SW 1271 (cell line): ENCODE results near the gene NDUFS6.
"Not testable (repeated sequence)": the region's sequence is repeated elsewhere in the genome, so short reads cannot be mapped to it uniquely, and the experiment has no call there.

Source experiments
- DNase-seq, 2 experiments: peaks; one replicate each; lab custom pipeline; 2025; lab: John Stamatoyannopoulos, UW

The NDUFS6 gene

DNA sequence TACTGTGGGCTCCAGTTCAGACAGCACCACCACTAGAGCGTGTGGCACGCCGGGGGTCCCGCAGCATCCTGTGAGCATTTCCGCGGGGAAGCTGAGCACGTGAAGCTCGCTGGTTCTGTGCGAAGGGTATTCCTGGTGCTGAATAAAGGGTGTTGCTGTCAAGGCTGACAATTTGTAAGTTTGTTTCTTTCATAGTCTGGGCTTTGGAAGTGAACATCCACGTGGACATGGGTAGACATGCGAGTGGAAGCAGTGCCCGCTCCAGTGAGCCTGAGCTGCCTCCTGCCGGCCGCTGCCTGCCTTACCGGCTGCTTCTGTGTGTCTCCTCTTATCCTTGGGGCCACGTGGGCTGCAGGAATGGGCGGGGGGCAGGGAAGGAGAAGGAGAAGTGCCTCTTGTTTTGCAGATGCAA is 14.7 kb downstream of the NDUFS6 start:
- DNase-seq, result no peak

DNA sequence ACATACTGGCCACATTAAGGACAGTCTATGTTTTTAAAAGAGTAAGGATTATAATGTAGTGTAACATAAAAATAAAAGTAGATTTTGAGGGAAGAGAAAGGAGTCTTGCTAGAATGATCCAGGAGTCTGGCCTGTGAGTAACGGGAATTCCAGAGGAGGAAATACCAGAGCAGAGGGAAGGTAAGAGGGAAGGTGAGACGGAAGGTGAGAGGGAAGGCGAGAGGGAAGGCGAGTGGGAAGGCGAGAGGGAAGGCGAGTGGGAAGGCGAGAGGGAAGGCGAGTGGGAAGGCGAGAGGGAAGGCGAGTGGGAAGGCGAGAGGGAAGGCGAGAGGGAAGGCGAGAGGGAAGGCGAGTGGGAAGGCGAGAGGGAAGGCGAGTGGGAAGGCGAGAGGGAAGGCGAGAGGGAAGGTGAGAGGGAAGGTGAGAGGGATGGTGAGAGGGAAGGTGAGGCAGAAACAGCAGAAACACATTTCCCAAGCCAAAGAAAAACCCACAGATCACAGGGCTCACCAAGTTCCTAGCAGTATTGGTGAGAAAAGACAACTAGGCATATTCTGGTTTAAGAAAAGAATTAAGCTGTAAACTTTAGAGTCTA is 15.4 kb downstream of the NDUFS6 start:
- not testable (repeated sequence) for DNase-seq

DNA sequence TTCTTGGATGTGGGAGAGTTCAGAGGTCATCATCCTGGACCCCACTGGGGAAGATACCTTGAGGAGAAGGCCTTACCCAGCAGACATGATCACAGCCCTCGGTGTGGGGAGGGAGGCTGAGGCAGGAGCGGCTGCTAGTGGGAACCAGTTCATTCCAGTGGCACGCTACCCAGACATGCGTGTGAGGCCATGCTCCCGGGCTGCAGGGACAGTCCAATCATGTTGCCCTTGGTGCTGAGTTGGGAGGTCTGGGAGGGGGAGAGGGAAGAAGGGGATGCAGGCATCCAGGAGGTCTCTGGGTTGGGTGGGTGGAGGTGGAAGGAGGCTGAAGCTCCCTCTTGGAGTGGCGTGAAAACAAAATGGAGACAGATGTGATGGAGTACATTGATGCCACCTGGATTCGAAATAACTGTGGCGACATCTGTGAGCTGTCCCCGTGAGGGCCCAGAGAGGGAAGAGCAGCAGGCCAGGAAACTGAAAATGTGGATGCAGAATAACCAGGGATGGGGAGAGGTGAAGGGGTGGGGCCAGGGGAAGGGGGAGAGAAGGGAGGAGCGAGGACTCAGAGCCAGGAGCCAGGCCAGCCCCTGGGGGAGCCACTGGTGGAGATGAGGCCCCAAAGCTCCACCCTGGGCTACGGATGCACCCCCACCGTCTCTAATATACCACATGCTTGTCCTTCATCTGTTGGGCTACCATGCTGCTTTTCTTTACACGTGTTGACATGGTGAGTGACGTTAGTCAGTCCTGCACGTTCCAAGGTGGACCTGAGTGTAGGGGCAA is 16.2 kb downstream of the NDUFS6 start:
- no peak for DNase-seq

DNA sequence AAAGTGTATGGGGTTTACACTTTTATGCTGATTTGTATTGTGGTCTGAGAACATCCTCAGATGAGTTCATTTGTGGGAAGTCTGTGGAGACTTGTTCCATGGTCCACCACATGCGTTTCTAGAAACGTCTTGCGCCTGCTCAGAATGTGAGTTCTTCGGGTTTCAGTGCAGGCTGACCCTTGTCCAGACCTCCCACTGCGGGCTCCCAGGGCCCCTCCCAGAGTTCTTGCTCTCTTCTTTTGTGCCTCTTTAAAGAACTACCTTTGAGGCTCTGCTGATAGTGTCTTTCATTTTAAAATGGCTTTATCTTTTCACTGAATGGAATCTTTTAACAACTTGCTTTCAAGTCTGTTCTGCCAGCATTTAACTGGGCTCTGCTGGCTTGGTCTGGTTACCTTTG is 17.6 kb downstream of the NDUFS6 start:
- no peak for DNase-seq

DNA sequence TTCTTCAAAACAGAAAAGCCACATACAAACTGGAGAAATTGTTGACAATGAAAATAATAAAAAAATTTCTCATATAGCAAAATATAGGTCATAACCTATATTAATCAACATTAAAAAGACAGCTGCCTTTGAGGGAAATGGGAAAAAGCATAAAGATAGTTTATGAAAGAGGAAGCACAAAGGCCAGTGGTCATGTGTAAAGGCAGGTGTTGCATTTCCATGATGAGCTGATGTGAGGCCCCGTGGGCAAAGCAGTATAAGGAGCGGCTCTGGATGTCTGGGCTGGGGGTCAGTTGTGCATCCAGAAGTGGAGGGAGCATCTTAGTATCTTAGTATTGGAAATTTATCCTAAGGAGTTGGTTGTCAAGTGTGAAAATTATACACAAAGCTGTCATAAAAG is 18.3 kb downstream of the NDUFS6 start:
- DNase-seq, result no peak

DNA sequence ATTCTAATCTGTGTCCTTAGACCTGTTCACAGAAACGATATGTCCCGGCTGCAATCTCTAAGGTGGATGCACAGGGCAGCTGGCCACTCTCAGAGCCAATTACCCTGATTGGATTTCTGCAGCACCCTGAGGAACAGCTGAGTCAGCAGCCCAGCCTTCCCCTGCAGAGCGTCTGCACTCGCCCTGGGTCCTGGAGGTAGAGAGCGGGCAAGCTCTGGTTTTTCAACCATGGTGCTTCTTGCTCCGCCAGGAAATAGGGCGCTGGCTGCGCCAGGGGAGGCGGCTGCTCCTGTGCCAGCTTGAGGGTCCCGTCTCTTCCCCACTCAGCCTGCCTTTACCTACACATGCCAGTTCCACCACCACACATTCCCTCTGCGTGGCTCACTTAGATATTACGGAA is 19.2 kb downstream of the NDUFS6 start:
- no peak for DNase-seq

DNA sequence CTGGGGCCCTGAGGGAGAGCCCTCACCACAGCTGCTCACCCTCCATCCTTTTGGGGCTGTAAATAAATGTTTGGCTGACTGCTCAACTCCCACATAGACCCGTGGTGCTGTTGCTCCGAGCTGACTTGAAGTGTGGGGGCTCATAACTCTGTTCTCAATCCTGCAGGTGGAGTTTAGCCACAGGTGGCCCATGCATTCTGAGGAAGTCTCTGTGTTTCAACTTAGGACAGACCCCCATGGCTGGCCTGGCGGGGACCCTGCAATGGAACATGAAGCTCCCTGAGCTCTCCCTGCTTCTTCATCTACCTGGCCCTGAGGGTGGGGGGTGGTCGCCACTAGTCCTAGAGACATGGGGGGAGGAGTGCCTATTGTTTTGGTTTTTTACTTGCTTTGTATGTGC is 19.7 kb downstream of the NDUFS6 start:
- no peak for DNase-seq

DNA sequence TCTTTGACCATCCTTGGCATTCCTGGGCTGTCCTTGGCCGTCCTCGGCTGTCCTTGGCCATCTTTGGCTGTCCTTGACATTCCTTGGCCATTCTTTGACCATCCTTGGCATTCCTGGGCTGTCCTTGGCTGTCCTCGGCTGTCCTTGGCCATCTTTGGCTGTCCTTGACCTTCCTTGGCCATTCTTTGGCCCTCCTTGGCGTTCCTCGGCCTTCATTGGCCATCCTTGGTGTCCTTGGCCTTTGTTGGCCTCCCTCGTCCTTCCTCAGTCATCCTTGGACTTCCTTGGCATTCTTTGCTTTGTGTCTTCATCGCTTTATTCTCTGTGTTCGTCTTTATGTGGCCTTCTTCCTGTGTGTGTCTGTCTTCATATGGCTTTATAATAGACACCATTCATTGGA is 20.7 kb downstream of the NDUFS6 start:
- no peak for DNase-seq

DNA sequence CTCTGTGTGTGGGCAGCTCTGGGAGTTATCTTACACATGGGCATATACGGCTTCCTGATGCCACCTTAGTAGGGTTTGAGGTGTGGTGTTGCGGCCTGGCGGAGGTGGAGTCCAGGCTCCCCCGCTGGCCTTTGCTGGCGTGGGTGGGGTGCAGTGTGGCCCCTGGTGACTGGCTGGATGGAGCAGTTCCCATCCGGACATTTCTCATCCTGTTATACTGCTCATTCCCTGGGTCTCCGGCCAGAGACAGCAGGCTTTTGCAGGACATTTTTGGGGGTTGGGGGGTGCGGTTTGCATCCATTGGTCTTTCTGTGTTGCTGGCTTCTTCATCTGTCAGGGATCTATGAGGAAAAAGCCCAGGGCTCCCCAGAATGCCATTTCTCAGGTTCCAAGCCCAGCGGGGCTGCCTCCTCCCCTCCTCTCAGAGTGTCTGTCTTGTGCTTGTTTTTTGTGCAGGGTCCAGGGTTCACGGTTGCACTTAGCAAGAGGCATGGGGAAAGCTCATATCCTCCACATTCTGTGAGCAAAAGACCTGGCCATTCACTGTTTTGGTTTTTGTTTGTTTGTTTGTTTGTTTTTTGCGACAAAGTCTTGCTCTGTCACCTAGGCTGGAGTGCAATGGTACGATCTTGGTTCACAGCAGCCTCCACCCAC is 22.3 kb downstream of the NDUFS6 start:
- DNase-seq, result no peak

DNA sequence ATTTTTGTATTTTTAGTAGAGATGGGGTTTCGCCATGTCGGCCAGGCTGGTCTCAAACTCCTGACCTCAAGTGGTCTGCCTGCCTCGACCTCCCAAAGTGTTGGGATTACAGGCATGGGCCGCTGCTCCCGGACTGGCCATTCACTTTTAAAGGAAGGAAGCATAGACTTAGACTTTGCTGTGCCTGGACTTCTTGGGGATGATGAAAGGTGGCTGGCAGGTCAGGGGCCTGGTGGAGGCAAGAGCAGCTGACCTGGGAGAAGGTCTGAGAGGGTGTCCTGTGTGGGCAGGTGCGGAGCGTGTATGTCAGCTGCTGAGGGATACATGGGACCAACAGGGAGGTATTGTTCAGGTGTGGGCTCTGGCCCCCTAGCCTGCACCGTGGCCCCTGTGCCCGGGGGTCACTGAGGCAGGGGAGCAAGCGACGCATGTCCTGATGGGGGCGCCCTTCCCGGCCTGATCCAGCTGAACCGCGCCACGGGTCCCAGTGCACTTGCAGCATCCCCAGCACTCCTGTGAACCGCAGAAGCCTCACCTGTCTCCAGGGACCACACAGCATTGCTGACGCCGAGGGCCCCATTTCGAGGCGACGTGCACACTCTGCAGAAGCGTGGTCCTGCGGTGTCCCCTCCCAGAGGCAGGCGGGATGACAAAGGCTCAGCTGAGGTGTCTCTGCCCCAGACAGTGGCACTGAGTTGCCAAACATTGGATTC is 23.1 kb downstream of the NDUFS6 start:
- DNase-seq, result no peak

DNA sequence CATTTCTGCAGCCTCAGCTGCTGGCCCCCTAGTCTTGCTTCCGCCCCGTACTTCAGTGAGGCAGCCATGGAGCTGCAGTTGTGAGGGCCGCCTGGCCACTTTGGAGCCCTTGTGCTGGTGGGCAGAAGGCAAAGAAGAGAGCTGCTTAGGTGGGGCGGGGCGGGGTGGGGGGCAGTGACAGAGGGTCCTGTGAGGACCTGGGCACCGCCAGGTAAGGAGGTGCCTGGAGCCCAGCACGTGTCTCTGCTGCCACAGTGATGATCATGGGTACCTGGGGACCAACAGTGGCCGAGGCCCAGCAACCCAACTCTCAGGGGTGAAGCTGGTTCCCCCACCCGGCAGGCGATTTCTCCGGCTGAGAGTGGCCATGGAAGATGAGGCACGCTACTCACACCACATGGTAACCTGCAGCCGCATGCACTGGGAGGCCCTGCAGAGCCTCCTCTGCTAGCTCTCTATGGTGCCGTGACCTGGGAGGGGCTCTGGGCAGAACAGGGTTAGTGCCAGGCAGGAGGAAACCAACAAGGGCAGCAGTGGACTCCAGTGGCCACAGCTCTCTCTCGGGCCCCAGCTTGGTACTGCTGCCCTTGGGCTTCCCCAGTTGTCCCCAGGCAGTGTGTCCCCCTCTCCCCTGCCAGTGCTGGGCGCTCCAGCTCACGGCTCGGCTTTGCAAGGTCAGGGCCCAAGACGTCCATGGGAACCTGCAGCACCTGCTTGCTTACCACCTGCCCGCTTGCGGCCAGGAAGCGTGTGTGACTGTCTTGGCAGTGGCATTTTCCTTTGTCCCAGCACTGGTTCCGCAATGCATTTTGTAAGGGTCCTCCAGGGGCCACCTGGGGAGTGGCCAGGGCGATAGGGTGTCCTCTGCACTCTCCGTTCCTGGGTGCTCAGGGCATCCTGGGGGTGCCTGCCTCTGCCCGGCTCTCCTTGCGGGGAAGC is 24.0 kb downstream of the NDUFS6 start:
- DNase-seq, result no peak

DNA sequence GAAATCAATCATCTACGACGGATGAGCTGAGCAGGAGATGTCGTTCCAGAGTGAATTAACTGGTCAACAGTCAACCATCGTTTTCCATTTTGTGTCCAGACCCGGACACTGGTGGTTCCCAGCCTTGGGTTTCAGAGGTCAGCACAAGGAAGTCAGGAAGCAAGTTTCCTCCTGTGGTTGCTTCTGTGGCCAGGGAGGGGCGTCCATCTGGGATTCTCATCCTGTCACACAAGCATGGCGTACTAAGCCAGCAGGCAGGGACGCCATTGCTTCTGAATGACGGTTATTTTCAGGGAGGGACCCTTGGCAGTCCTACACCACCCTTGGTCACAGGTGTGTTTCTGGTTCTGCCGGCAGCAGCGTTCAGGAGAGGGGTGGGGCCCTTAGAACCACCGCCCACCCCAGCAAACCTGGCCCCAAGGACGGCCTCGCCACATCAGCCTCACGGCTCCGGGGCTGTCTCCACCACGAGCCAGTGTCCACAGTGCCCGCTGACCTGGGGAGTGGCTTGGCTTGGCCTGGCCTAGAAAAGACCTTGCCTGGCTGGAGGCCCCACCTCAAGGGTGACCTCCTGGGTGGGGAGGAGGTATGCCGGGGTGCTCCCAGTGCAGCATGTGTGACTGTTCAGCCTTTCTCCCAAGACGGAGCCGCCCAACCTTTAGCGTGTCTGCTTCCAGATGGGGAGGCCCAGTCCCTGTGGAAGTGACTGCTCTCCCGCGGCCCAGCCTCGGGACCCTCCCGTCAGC is 25.2 kb downstream of the NDUFS6 start:
- DNase-seq, result no peak

DNA sequence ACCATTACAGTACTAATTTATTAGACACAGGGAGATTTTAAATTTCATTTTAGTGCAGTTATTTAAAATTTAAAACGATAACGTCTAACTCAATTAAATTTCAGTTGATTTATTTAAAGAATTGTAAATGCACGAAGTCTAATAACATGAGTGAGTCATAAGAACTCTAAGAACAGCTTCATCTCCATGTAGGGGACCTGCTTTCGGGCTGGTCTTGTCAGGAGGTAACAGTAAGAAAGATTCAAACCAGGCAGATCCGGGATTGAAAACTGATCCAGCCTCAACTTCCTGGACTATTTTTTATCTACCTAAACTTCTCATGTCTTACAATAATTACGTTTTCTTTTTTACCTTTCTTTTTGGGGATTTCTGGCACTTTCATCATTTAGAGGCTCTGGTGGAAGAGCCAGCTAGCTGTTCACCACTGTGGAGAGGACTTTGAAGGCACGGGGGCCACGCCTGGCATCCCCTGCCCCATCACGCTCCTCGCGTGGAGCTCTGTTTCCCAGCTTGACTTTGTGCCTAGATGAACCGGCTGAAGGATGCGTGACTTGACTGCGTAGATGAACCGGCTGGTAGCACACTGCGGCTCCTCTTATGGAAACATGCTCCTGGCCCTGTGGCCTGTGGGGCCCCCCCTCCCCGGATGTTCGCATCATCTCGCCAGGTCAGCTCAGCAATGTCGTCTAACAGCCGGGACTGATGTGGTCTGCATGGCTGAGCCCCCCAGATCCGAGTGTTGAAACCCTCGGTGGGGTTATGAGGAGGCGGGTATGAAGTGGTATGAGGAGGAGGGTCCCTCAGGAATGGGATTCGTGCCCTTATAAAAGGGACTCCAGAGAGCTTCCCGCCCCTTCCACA is 26.0 kb downstream of the NDUFS6 start:
- no peak for DNase-seq

DNA sequence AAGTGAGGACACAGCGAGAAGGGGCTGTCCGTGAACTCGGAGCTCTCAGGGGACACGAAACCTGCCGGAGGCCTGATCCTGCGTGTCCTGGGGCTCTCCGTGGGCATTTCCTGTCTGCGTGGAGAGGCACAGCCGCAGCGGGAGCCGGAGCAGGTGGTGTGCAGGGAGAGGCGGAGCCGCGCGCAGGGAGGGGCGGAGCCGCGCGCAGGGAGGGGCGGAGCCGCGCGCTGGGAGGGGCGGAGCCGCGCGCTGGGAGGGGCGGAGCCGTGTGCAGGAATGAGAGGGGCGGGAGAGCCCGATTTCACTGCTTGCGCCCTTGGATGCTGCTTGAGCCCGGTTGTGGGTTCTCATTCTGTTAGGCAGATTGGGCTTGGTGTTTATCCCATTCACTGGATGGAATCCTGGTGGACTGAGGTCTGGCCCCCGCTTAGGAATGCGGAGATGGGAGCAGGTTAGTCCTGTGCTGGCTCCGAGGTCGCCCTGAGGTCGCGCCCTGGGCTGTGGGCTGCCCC is 26.7 kb downstream of the NDUFS6 start:
- no peak for DNase-seq

DNA sequence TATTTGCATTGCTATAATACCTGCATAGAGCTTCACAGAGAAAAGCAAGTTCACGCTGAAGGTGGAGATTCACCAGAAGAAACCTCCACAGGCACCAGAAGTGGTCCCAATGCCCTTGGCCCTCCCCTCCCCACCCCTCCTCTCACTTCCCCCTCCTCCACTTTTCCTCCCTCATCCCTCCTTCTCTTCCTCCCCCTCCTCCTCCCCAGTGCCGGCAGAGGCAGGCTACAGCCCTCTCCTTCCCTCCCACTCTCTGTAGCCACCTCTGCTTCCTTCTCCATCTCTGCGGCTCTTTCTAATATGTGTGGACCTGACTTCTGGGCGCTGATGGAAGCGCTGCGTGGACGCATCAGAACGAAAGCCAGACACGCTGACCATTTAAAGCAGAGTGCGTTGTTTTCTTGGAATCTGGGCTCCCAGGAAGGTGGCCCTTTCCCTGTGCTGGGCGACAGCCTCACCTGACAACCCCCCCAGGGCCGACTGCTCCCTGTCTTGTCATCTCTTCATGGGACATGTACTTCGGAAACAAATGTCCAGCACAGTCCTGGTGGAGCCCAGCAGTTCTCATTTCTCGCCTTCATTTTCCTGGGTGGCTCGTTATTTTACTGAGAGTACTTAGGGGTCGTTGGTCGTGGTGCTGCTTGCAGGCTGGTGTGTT is 29.5 kb downstream of the NDUFS6 start:
- DNase-seq, result no peak

DNA sequence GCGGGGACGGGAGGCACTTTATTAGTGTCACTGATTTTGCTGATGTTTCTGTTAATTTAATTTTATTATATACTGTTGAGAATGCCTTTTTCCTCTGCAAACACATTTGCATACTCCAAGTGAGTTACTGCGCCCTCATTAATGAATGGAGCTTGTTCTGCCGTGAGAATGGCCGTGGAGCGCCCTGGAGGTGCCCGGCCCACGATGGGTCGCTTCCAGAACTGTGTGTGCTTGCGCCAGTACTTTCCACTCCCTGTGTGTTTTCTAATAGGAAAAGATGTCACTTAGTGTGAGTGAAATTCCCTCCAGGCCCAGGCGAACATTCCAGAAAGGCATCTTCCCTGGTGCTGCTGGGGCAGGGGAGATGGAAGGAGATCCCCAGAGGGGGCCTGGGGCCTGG is 30.1 kb downstream of the NDUFS6 start:
- DNase-seq, result no peak

DNA sequence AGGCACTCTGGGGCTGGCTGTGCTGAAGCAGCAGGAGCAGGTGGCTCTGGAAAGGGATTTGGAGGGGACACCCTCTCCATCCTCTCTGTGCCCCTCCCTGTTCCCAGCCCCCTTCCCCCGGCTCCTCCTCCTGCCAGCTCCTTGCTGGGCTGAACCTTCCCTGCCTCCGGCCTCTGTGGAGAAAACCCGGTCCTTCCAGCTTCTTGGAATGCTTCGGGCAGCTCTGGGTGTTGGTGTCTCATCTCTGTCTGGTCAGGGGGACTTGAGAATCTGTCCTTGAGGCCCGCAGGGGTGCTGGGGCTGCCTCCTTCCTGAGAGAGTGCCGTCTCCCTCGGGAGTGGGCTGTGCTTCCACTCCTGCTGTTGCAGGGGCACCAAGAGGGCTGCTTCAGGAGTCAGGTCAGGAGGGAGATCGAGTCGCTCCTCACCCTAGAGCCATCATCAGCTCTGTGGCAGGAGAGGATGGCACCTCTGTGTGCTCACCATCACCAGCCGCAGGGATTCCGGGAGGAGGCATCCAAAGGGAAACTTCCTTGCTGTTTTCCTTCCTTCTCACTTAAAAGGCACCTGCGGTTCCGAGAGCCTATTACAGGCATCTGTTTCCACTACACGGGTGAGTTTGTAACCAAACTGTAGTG is 30.6 kb downstream of the NDUFS6 start:
- no peak for DNase-seq

DNA sequence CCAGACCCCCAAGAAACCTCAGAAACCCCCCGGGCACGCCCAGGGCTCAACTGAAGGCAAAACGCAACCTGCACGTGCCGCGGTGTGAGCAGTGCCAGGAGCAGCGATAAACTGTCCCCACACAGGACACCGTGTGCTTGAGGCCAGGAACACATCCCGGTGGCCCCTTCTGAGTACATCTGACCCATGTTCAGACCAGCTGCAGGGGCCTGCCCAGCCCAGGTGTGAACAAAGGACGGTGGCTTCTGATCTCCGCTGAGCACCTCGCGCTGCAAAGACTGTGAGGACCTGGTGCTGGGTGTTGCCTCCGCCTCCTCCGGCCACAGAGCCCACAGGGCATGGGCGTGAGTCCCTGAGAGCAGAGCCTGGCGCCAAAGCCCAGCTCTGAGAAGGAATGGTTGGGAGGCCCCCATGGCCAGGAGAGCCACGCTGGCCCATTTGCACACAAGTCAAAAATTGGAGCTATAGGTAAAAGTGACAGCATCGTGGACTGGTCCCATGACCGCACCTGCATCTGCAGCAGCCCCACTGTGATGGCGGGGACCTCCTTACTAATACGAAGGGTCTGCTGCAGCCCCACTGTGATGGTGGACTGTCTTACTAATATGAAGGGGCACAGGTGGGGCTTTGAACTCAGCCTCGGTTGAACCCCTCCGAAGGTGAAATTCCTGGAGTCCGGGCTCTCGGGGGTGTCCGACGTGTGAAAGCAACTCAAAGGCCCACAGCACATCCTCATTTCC is 31.5 kb downstream of the NDUFS6 start:
- no peak for DNase-seq
